ENCODE results near the gene POMP.
A peak's percentile ranks its signal among the peaks of the same experiment; 100 is the strongest.

Gene POMP

GRCh38 chr13:28626266-28626665 is 32.7 kb upstream of the POMP start:
- H3K4me3 Mint-ChIP-seq, result no peak overlapping the region
- no peaks in the 10 kb centered on the region for H3K36me3 Mint-ChIP-seq (ENCODE audit: low read depth)
- H3K27ac Mint-ChIP-seq, result no peak overlapping the region
- DNase-seq (no peak), ATAC-seq (no peak)
- H3K9me3 Mint-ChIP-seq, result no peaks in the 10 kb centered on the region
- H3K27me3 Mint-ChIP-seq, result peaks cover 1% of the 10 kb centered on the region
- H3K4me1 Mint-ChIP-seq, result peaks cover 10% of the 10 kb centered on the region

DNA sequence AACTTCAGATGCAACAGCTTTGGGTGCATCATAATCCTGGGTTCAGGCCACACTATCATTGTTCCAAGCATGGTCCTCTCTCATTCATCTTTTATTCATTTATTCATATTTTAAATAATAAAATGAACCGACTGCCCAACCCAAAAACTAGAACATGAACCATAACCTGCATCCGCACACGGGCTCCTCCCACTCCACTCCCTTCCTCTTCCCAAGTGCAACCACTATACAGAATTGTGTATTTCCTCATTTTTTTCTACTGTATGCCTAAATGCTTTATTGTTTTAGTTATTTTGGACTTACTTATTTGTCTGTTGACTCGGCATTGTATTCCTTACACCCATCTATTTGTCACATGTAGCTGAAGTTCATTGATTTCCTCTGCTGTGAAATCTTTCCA is 30.7 kb upstream of the POMP start:
- Mint-ChIP-seq H3K4me1 (peaks cover 10% of the 10 kb centered on the region), H3K27me3 (peaks cover 1% of the 10 kb centered on the region), H3K4me3 (no peak overlapping the region), H3K27ac (no peak overlapping the region), H3K9me3 (no peaks in the 10 kb centered on the region), H3K36me3 (ENCODE audit: low read depth) (no peaks in the 10 kb centered on the region)
- ATAC-seq, result no peak
- no peak for DNase-seq

DNA sequence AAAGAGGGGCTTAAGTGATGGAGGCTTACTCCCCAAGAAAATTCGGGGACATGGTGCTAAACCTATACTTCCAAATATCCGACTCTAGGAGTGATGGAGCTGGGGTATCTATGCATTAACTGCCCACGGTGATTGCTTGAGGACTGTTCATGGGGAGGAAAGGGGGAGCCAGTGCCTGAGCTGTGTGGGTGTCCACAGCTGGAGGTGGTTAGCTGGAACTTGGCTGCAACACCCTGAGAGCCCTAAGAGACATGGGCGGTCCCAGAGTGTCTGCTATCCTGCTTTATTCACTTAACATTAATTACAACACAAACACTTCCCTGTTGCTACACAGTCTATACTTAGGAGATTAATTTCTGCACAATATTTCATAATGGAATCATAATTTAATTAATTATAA is 28.1 kb upstream of the POMP start:
- no peak overlapping the region for H3K27ac Mint-ChIP-seq
- peaks cover 8% of the 10 kb centered on the region for H3K27me3 Mint-ChIP-seq
- no peaks in the 10 kb centered on the region for H3K36me3 Mint-ChIP-seq (ENCODE audit: low read depth)
- no peak overlapping the region for H3K4me3 Mint-ChIP-seq
- no peaks in the 10 kb centered on the region for H3K9me3 Mint-ChIP-seq
- no peaks in the 10 kb centered on the region for H3K4me1 Mint-ChIP-seq
- ATAC-seq, result no peak
- no peak for DNase-seq

DNA sequence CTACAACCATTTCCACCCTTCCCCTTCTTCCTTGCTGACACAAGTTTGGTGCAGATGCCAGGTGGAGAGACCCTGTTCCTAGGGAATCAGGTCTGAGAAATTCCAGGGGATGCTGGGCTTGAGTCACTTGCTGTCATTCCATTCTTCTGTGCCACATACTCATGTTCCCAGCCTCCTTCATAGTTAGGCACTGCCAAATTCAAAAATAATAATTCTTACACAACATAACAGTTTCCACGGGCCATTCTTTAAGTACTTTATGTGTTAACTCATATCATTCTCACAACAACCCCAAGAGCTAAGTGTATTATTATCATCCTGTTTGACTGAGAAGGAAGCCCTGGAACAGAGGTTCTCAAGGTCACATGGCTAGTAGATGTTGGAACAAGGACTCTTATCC is 27.1 kb upstream of the POMP start:
- H3K9me3 Mint-ChIP-seq, result no peaks in the 10 kb centered on the region
- H3K36me3 Mint-ChIP-seq (ENCODE audit: low read depth), result no peaks in the 10 kb centered on the region
- H3K4me1 Mint-ChIP-seq, result peaks cover 5% of the 10 kb centered on the region
- H3K27me3 Mint-ChIP-seq, result peaks cover 8% of the 10 kb centered on the region
- DNase-seq (no peak), ATAC-seq (no peak)
- no peak overlapping the region for H3K27ac Mint-ChIP-seq
- H3K4me3 Mint-ChIP-seq, result no peak overlapping the region

- Mint-ChIP-seq H3K4me1 (peaks cover 17% of the 10 kb centered on the region), H3K4me3 (no peak overlapping the region), H3K36me3 (ENCODE audit: low read depth) (no peaks in the 10 kb centered on the region), H3K27me3 (peaks cover 6% of the 10 kb centered on the region), H3K27ac (no peak overlapping the region), H3K9me3 (no peaks in the 10 kb centered on the region)
- no peak for ATAC-seq
- no peak for DNase-seq
These were observed 22.9 kb upstream of the POMP start for GRCh38 chr13:28636069-28636468.

- no peak overlapping the region for H3K27ac Mint-ChIP-seq
- peak; percentile 50 for DNase-seq
- peaks cover 6% of the 10 kb centered on the region for H3K27me3 Mint-ChIP-seq
- no peaks in the 10 kb centered on the region for H3K9me3 Mint-ChIP-seq
- peaks cover 20% of the 10 kb centered on the region for H3K4me1 Mint-ChIP-seq
- ATAC-seq, result peak; percentile 87
- peak overlapping the region; percentile 27 for H3K4me3 Mint-ChIP-seq
- H3K36me3 Mint-ChIP-seq (ENCODE audit: low read depth), result no peaks in the 10 kb centered on the region
These were observed 22.1 kb upstream of the POMP start for GRCh38 chr13:28636677-28637317.

- DNase-seq (no peak), ATAC-seq (no peak)
- peaks cover 6% of the 10 kb centered on the region for H3K27me3 Mint-ChIP-seq
- H3K27ac Mint-ChIP-seq, result no peak overlapping the region
- H3K4me3 Mint-ChIP-seq, result no peak overlapping the region
- no peaks in the 10 kb centered on the region for H3K36me3 Mint-ChIP-seq (ENCODE audit: low read depth)
- peaks cover 20% of the 10 kb centered on the region for H3K4me1 Mint-ChIP-seq
- H3K9me3 Mint-ChIP-seq, result no peaks in the 10 kb centered on the region
These were observed 21.1 kb upstream of the POMP start for GRCh38 chr13:28637714-28638355.

- Mint-ChIP-seq H3K27ac (no peak overlapping the region), H3K36me3 (ENCODE audit: low read depth) (no peaks in the 10 kb centered on the region), H3K4me1 (peaks cover 20% of the 10 kb centered on the region), H3K27me3 (peaks cover 6% of the 10 kb centered on the region), H3K4me3 (no peak overlapping the region), H3K9me3 (no peaks in the 10 kb centered on the region)
- no peak for ATAC-seq
- no peak for DNase-seq
These were observed 20.2 kb upstream of the POMP start for GRCh38 chr13:28638756-28639155.

DNA sequence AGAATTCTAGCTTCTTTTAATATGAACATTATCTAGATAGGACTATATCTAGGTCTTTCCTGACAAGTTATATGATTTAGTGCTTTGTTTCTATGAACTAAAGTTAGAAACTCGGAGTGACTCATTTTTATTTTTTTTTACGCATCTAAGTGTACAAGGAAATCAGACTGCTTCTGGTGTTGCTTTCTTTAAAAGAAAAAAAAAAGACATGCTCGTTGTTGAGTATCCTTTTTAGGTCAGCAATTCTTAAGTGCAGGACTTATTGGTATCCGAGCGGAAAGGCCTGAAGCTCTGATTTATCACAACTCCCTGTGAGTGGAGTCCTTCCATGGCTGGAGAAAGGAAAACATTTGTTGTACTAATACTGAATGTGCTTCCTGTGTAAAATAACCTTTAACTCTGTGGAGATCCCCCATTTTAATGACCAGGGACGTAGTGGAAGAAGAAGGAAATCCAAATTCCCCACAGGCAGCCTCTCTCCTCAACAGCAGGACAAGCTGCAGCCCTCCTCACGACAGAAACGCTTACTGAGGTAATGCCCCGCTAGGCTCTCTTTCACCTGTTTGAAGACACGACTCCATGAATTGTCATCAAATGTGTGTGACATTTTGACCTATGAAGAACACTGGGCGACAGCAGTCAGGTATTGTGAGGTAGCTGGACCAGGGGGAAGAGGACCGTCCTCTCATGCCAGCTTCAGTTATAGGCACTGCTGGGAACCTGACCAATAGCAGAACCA is 17.9 kb upstream of the POMP start:
- Mint-ChIP-seq H3K9me3 (no peaks in the 10 kb centered on the region), H3K4me1 (peaks cover 20% of the 10 kb centered on the region), H3K36me3 (ENCODE audit: low read depth) (no peaks in the 10 kb centered on the region), H3K27ac (no peak overlapping the region), H3K4me3 (no peak overlapping the region), H3K27me3 (no peaks in the 10 kb centered on the region)
- no peak for DNase-seq
- ATAC-seq, result no peak

- H3K27me3 Mint-ChIP-seq, result no peaks in the 10 kb centered on the region
- no peak overlapping the region for H3K27ac Mint-ChIP-seq
- H3K4me3 Mint-ChIP-seq, result no peak overlapping the region
- no peak for ATAC-seq
- no peak for DNase-seq
- H3K9me3 Mint-ChIP-seq, result no peaks in the 10 kb centered on the region
- H3K4me1 Mint-ChIP-seq, result peaks cover 18% of the 10 kb centered on the region
- no peaks in the 10 kb centered on the region for H3K36me3 Mint-ChIP-seq (ENCODE audit: low read depth)
These were observed 17.4 kb upstream of the POMP start for GRCh38 chr13:28641600-28641926.

GRCh38 chr13:28650284-28650683 is 8.6 kb upstream of the POMP start:
- DNase-seq, result no peak

GRCh38 chr13:28651810-28652401 is 7.0 kb upstream of the POMP start:
- DNase-seq (no peak), ATAC-seq (peak; percentile 58)
- Mint-ChIP-seq H3K9me3 (no peaks in the 10 kb centered on the region), H3K36me3 (ENCODE audit: low read depth) (peaks cover 20% of the 10 kb centered on the region), H3K4me3 (no peak overlapping the region), H3K27ac (peak overlapping the region; percentile 38), H3K27me3 (no peaks in the 10 kb centered on the region), H3K4me1 (peaks cover 54% of the 10 kb centered on the region)

More at GRCh38 chr13:28650284-28650683, 8.6 kb upstream of the POMP start:
- no peak overlapping the region for H3K4me3 Mint-ChIP-seq
- ATAC-seq, result peak; percentile 84
- H3K27me3 Mint-ChIP-seq, result no peaks in the 10 kb centered on the region
- H3K36me3 Mint-ChIP-seq (ENCODE audit: low read depth), result peaks cover 17% of the 10 kb centered on the region
- H3K9me3 Mint-ChIP-seq, result no peaks in the 10 kb centered on the region
- H3K4me1 Mint-ChIP-seq, result peaks cover 45% of the 10 kb centered on the region
- no peak overlapping the region for H3K27ac Mint-ChIP-seq

DNA sequence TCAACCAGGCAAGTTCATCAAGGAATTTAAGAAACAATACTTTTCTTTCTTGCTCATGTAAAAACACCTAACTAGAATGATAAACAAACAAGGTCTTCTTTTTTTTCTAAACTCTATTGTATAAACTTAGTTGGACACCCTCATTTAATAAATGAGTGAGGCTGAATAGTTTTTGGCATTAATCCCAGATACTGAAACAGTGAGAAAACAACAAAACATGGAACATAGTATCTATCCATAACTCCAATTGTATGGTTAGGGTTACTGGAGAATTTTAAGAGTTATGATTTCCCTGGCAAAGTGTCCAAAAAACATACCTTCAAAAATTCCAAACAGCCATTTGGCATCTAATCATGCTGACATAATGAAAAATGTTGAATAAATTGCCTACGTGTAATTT is 5.8 kb upstream of the POMP start:
- Mint-ChIP-seq H3K9me3 (no peaks in the 10 kb centered on the region), H3K36me3 (ENCODE audit: low read depth) (peaks cover 24% of the 10 kb centered on the region), H3K4me3 (no peak overlapping the region), H3K4me1 (peaks cover 56% of the 10 kb centered on the region), H3K27ac (no peak overlapping the region), H3K27me3 (no peaks in the 10 kb centered on the region)
- DNase-seq (no peak), ATAC-seq (no peak)

DNA sequence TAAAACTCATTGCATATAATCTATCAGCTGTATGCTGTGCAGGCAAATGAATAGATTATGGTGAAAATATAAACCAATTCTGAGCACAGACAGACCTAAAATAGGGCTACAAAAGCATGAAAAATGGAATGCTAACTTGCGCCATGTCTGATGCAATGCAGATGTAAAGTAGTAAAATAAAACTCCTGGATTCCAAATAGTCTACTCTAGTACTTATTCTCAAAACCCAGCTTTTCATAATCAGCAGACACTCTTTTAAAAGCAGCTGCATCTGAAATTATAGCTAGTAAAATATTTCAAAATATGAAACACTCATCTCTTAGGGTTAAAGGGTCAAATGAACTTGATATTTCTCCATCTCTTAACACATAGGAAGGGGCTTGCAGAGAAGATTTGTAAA is 4.7 kb upstream of the POMP start:
- DNase-seq (no peak), ATAC-seq (no peak)
- Mint-ChIP-seq H3K4me3 (no peak overlapping the region), H3K36me3 (ENCODE audit: low read depth) (peaks cover 23% of the 10 kb centered on the region), H3K9me3 (no peaks in the 10 kb centered on the region), H3K27me3 (no peaks in the 10 kb centered on the region), H3K27ac (no peak overlapping the region), H3K4me1 (peaks cover 54% of the 10 kb centered on the region)

DNA sequence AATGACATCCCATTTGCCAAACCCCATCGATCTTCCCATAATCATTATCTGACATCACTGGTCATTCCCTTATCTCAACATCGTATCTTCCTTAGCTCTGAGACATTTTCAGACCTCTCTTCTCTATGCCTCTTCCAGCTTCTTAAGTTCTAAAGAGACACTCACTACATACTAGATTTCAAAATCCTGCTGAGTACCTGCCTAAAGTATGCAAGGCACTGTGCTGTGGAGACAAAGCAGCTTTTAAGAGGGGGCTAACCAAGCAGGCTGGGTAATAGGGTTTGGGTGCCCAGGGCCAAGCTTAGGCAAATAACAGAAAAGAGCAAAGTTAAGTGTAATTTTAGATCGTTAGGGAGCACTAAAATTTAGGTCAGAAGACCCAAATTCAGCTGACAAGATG is 3.4 kb upstream of the POMP start:
- H3K4me3 Mint-ChIP-seq, result no peak overlapping the region
- ATAC-seq (no peak), DNase-seq (no peak)
- H3K9me3 Mint-ChIP-seq, result no peaks in the 10 kb centered on the region
- H3K27me3 Mint-ChIP-seq, result no peaks in the 10 kb centered on the region
- H3K4me1 Mint-ChIP-seq, result peaks cover 52% of the 10 kb centered on the region
- H3K27ac Mint-ChIP-seq, result no peak overlapping the region
- H3K36me3 Mint-ChIP-seq (ENCODE audit: low read depth), result peaks cover 29% of the 10 kb centered on the region

Measured in activated naive CD8-positive, alpha-beta T cell treated with anti-CD3 and anti-CD28 coated beads, Interleukin-2, amount 50 U/mL, for 24 hours (primary cell).